PC-3 (cell line): Measurements from ENCODE around the gene MZT2B.

ENCODE experiments used
- EZH2 ChIP-seq: fragments of 300-600 bp; sonication (generic); IDR thresholded peaks from one replicate; pipeline ENCODE4 v1.6.1; 2017; ENCODE audit warnings: antibody characterized with exemption, mild to moderate bottlenecking, low read length; ENCODE audit not compliant: unreplicated experiment
- EZH2phosphoT487 ChIP-seq: fragments of 300-600 bp; sonication (generic); IDR thresholded peaks from 2 replicates; pipeline ENCODE4 v1.6.1; 2018; ENCODE audit warnings: mild to moderate bottlenecking, antibody characterized with exemption, low read length, borderline replicate concordance
- TF ChIP-seq, protein P1 (sequence below): fragments of 300-600 bp; sonication (generic); conservative IDR thresholded peaks from 2 replicates; pipeline ENCODE4 v1.5.1; 2017; ENCODE audit warnings: antibody characterized with exemption, low read depth, mild to moderate bottlenecking, low read length

- TF ChIP-seq, protein P1, sequence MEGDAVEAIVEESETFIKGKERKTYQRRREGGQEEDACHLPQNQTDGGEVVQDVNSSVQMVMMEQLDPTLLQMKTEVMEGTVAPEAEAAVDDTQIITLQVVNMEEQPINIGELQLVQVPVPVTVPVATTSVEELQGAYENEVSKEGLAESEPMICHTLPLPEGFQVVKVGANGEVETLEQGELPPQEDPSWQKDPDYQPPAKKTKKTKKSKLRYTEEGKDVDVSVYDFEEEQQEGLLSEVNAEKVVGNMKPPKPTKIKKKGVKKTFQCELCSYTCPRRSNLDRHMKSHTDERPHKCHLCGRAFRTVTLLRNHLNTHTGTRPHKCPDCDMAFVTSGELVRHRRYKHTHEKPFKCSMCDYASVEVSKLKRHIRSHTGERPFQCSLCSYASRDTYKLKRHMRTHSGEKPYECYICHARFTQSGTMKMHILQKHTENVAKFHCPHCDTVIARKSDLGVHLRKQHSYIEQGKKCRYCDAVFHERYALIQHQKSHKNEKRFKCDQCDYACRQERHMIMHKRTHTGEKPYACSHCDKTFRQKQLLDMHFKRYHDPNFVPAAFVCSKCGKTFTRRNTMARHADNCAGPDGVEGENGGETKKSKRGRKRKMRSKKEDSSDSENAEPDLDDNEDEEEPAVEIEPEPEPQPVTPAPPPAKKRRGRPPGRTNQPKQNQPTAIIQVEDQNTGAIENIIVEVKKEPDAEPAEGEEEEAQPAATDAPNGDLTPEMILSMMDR: no peak
- no peak for TF ChIP-seq EZH2
- no peak for TF ChIP-seq EZH2phosphoT487
Observed at GRCh38 chr2:130156624-130157004, 25.4 kb upstream of the MZT2B start.
